Forelimb muscle (tissue), 1 donor: ENCODE measurements around the gene FOXP1. TPM values are rescaled to one million over a fixed set of nuclear protein-coding genes. Genes with fewer than 3 reads are reported as not detected.

Experiments used
- DNase-seq: peaks from one replicate; pipeline ENCODE4 v3.0.0-alpha.2; 2013; ENCODE audit warnings: low read depth
- polyA plus RNA-seq: library from polyadenylated mRNA; unstranded; fragments of 120-200 nt; gene quantifications from one replicate; pipeline ENCODE4 v1.2.1, GENCODE V29; 2013; ENCODE audit not compliant: insufficient read length

The FOXP1 gene
- polyA plus RNA-seq, 1 donor = 15.8 TPM

GRCh38 chr3:71062952-71063772, 520.4 kb downstream of the FOXP1 start:
- DNase-seq = no peak

- DNase-seq = no peak
Observed at GRCh38 chr3:71062037-71062932, 521.2 kb downstream of the FOXP1 start.

GRCh38 chr3:71061581-71061980, 521.9 kb downstream of the FOXP1 start:
- DNase-seq = no peak

DNA sequence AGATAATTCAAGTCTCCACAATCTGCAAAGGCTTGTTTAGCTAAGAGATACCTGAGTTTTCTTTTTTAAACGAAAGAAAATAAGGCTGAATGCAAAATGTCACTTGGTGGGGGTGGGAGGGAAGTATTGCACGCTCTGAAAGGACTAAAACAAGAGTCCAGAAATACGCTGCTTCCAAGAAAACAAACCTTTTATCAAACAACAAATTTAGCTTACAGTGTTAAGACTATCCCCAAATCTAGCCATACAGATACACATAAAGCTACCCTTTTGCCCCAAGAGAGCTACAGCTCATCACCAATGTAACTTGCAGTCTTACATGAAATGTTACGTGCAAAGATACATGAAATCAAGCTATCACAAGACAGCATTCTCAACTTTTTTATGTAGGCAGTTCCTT, 522.5 kb downstream of the FOXP1 start:
- no peak for DNase-seq

DNA sequence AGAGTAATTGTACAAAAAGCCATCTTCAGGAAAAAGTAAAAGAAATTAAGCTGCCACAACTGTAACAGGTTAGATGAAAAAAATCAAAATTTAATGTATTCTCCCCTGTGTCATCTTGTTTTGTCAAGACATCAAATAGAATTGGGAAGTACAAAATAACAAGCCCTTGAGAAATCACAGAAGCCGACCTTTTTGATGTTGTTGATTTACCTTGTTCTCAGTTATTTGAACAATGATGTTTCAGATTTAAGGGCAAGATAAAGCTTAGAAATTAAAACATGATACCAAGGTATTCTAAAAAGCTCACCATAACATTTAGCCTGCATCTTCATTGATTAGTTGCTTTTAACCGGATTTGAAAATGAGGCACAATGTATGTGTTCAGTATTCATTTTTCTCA, 523.0 kb downstream of the FOXP1 start:
- DNase-seq = no peak

DNA sequence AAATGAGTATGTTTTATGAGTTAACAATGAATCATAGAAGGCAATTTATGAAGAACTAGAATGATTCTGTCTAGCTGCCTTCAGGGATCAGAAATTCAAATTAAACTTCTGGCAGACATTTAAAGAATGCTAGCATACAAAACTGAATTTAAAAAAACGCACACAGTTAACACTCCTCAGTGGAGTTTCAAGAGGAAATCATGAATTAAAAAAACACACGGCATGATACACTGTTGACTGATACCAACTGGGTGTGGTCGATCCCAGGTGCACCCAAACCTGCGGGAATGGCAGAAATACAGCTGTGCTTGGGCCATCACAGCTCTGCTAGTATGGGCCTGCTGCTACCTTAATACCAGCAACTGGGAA, 526.0 kb downstream of the FOXP1 start:
- no peak for DNase-seq

DNA sequence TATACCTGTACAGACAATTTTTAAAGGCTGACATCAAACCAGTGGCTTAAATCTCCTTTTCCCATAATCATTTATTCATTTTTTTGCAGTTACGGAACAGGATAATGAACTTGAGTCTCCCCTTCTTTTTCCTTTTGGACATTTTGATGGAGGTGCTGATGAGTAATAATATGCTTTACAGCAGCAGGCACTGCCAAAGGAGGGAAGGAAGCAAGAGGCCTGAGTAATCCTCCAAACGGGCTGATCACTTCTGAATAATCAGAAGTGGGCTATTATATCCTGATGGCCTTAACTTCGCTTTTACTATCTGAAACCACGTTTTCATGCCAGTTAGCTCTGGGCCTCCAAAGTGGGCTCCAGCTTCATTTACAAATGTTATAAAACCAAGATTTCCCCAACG, 527.2 kb downstream of the FOXP1 start:
- no peak for DNase-seq

DNA sequence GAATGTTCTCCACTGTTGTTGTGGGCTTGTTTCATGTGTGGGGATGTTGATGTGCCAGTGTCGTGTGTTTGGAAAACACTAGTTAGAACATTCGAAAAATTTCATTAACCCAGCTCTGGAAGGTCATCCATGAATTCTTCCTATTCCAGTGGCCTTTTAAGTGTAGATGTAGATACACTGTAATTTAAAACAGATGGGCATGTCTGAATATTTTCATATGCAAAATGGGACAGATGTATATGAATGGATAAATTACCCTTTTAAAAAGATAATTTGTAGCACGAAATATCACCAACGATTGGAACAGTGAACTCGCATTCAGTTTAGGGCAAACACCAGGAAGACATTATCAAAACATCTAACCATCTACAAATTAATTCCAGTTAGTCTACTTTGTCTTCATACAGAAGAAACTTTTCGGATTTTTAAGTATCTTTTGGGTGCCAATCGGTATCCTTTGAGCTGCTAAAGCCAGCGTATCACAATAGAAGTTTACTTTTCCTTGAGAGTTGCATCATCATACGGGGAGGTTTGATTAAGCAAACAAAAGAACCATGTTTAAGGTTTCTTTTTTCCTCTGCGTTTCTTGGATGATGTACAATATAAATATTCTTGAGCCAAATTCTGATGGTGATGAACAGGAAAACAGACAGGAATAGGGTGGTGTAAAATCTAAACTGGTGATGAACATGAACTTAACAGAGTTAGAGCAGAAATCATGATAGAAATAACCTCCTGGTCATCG, 528.1 kb downstream of the FOXP1 start:
- DNase-seq = no peak

DNA sequence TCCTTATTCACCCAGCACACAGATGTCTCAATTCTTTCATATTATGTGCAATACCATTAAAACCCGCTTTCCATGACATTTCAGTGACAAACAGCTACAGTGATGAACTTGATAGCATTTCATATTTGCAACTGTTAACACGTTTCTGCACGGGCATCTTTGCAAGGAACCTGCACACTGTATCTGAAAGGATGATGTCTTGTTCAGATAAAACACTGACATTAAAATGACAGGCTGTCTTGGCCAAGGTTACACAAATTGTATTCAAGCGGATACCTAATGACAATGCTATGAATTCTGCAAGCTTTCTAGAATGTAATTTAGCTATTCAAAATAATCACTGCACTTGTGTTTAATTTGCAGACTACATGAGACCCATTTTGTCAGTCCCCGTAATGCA, 529.2 kb downstream of the FOXP1 start:
- no peak for DNase-seq

- DNase-seq = no peak
Observed at GRCh38 chr3:71053495-71053894, 530.0 kb downstream of the FOXP1 start.

DNA sequence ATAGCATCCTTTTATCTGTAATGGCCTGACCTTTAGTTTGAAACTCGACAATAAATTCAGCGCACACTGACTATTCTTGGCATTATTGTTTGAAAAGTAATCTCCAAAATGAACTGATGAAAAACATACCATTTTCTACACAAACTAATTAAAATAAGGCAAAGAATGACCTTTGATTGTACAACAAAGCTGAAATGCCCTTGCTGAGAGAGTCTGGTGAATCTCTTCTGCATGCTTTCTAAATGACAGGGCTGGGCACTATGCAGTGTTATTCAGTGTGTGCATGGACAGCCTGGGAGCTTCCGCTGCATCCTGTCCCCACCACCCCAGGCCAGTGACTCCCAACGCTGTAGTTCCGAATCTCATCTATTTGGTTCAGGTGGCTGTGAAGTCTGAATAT, 530.8 kb downstream of the FOXP1 start:
- no peak for DNase-seq

DNA sequence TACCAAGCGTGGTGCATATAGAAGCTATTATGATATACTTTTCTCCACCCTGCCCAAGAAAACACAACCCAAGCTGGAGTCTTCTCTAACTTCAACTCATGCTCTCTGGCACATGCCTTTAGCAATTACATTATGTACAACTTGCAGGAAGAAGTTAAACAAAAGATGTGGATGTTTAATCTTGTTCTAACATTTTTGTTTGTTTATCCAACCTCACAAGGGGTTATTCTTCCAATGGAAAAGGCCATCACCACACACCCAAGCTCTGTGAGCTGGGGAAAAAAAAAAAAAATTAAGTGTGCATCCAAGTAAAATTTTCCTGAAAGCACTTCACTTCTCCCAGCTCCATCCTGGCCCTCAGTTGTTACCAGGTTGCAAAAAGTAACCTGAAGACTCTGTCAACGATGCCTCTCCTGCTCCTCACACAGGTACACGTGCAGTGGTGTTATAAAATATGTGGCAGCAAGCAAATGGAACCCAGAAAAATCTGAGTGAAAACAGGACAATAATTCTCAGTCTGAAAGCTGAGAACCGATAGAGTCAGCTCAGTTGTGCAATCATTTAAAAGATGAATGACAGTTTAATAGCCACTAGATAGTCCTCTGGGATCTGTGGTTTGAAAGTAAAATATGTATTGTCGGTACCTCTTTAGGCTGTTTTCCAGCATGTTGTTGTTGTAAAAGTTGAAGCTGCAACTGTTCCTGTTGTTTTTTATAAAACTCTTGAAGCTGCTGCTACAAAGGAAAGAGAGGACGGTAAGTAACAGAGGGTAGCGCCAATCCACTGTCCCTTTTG, 531.4 kb downstream of the FOXP1 start:
- DNase-seq = no peak

DNA sequence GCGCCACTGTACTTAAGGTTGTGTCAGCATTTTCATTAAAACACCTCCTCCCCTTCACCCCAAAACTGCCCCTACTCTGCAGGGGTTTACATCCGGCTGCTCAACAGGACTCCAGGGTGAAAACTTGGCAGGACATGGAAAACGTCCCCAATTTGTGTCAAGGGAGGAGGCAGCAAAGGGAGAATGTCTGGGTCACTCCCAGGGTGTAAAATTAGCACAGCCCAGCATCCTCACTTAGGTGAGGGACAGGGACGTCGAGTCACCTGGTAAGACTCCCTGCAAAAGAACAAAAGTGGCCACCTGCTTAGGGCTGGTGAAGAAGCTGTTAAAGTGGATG, 532.3 kb downstream of the FOXP1 start:
- DNase-seq = no peak

- DNase-seq = no peak
Observed at GRCh38 chr3:71050538-71051258, 532.8 kb downstream of the FOXP1 start.

DNA sequence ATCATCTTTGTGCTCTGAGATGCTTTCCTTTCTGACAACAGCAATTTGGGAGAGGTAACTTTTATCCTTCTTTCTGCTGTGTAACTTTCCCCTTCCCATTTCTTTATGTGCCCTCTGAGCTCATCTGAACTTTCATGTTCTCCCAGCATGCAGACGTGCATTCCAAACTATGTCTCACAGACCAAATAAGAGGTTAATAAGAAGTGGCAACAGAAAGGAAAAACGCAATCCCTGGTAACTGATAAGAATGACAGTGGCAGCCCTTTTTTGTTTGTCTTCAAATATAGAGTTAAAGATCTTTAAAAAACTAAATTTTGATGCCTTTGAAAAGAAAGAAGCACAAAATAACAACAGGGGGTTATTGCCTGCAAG, 533.4 kb downstream of the FOXP1 start:
- no peak for DNase-seq

DNA sequence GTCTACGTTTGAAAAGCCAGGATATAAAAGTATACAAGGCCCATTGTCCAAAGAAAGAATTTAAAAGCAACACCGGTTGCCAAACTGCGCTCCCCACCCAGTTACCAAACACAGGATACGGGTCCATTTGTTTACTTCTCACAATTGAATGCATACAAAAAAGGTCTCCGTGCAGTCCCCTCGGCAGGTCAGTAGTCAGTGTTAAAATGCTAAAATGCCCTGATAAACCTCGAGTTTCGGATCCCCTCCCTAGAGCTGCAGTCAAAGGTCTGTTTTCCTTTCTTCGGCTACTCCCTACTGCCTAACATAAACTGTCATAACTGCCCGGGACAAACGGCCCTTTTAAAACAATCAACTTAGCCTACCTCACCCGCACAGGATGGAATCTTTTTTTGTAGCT, 534.6 kb downstream of the FOXP1 start:
- no peak for DNase-seq

- no peak for DNase-seq
Observed at GRCh38 chr3:71047616-71048531, 535.7 kb downstream of the FOXP1 start.

DNA sequence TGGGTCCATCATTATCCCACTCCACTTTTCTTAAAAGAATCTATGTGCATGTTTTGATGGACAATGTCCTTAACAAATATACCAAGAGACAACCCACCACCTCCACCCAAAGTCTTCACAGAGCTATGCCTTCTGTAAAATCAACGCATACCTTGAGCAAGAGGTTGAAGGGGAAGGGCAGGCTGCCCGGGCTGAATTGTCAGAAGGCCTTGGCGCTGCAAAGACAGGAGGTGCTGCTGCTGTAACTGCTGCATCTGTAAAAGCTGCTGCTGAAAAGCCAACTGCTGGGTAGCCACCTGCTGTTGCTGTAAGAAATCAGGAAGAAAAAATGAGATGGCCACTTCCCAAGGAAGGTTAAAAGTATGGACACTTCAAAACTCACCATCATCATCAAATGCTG, 536.7 kb downstream of the FOXP1 start:
- no peak for DNase-seq

GRCh38 chr3:71045917-71046282, 537.6 kb downstream of the FOXP1 start:
- no peak for DNase-seq
